OCI-LY7 (cell line): Measurements from ENCODE around the gene ASCC1. TPM values are rescaled to one million over a fixed set of nuclear protein-coding genes. Genes with fewer than 3 reads are reported as not detected.

Experiments
- BruUV-seq: library from RNA; stranded (reverse); fragments of 400-500 nt; replicated peaks from 2 replicates; lab custom pipeline; 2021; lab: Mats Ljungman, UMichigan
- CTCF ChIA-PET: fragments of 300-600 bp; sonication (Branson Sonifier 250); formaldehyde crosslinking; loops from one replicate; lab custom pipeline; 2022; ENCODE audit warnings: antibody characterized with exemption; ENCODE audit not compliant: unreplicated experiment; lab: Charles Lee
- POLR2A ChIA-PET: fragments of 300-600 bp; sonication (Branson Sonifier 250); formaldehyde crosslinking; loops from one replicate; lab custom pipeline; 2022; ENCODE audit warnings: antibody characterized with exemption; lab: Charles Lee
- DNase-seq: peaks from one replicate; pipeline ENCODE4 v3.0.0-alpha.2; 2015; ENCODE audit warnings: low spot score
- H2AFZ ChIP-seq: fragments of 200-600 bp; sonication (generic), shearing (Covaris generic); 2 replicates; pipeline ENCODE4 v1.6.1; 2014; ENCODE audit warnings: mild to moderate bottlenecking, antibody characterized with exemption, low read length, moderate library complexity
- H3K27ac ChIP-seq: fragments of 200-600 bp; sonication (generic); 2 replicates; pipeline ENCODE4 v1.5.1; 2014; ENCODE audit warnings: mixed run types, low read depth, mild to moderate bottlenecking, moderate library complexity, low read length, inconsistent platforms; ENCODE audit not compliant: poor library complexity, severe bottlenecking
- H3K36me3 ChIP-seq: fragments of 200-600 bp; sonication (generic); 2 replicates; pipeline ENCODE4 v1.6.1; 2014; ENCODE audit warnings: mild to moderate bottlenecking, antibody characterized with exemption, low read length, moderate library complexity, mixed read lengths; ENCODE audit not compliant: insufficient read depth
- H3K4me1 ChIP-seq: fragments of 200-600 bp; sonication (generic); 2 replicates; pipeline ENCODE4 v1.5.1; 2014; ENCODE audit warnings: mild to moderate bottlenecking, low read length; ENCODE audit not compliant: insufficient read depth, poor library complexity, severe bottlenecking
- H3K4me2 ChIP-seq: fragments of 200-600 bp; sonication (generic); 2 replicates; pipeline ENCODE4 v1.6.1; 2014; ENCODE audit warnings: mild to moderate bottlenecking, low read length
- H3K4me3 ChIP-seq: fragments of 200-600 bp; sonication (generic); 2 replicates; pipeline ENCODE4 v1.5.1; 2014; ENCODE audit warnings: mild to moderate bottlenecking, low read depth, low read length; ENCODE audit not compliant: poor library complexity, severe bottlenecking
- H3K79me2 ChIP-seq: fragments of 200-600 bp; sonication (generic); 2 replicates; pipeline ENCODE4 v1.6.1; 2016; ENCODE audit warnings: low read depth, mild to moderate bottlenecking, low read length, moderate library complexity, mixed read lengths; ENCODE audit not compliant: insufficient read depth
- H3K9me2 ChIP-seq: fragments of 200-600 bp; sonication (generic); 2 replicates; pipeline ENCODE4 v1.6.1; 2016; ENCODE audit warnings: mild to moderate bottlenecking, low read length, mixed read lengths; ENCODE audit not compliant: insufficient read depth
- H3K9me3 ChIP-seq: fragments of 200-600 bp; sonication (generic); 2 replicates; pipeline ENCODE4 v1.6.1; 2014; ENCODE audit warnings: mild to moderate bottlenecking, mixed run types, low read length, mixed read lengths
- H4K20me1 ChIP-seq: fragments of 200-600 bp; sonication (generic); 2 replicates; pipeline ENCODE4 v1.6.1; 2014; ENCODE audit warnings: mild to moderate bottlenecking, antibody characterized with exemption, low read length, moderate library complexity, mixed read lengths; ENCODE audit not compliant: insufficient read depth
- EZH2phosphoT487 ChIP-seq: fragments of 200-600 bp; sonication (generic); IDR thresholded peaks from 2 replicates; pipeline ENCODE4 v1.6.1; 2018; ENCODE audit warnings: low read depth, borderline replicate concordance, mild to moderate bottlenecking, mixed run types, antibody characterized with exemption, low read length, moderate library complexity, mixed read lengths
- intact Hi-C: fragments of 100-400 bp; cut with micrococcal nuclease; formaldehyde crosslinking; loops from one replicate; pipeline ENCODE4 v1.10.0; 2022; ENCODE audit not compliant: unreplicated experiment
- total RNA-seq, 2 experiments: library from RNA; depleted of rRNA in 1 of 2; stranded (reverse); fragments of >200 nt in 1 of 2; shearing (Covaris generic) in 1 of 2; gene quantifications; 2 replicates each; pipeline ENCODE4 v1.2.3, GENCODE V29; 2014 to 2022
- TF ChIP-seq, protein P1 (sequence below): fragments of 200-600 bp; sonication (generic); conservative IDR thresholded peaks from 2 replicates; pipeline ENCODE4 v1.5.1; 2014; ENCODE audit warnings: mild to moderate bottlenecking, antibody characterized with exemption, low read length, moderate library complexity, mixed read lengths

The ASCC1 gene
- total RNA-seq, 2 experiments from 2014 or later = 27.1 to 59.9 TPM

DNA sequence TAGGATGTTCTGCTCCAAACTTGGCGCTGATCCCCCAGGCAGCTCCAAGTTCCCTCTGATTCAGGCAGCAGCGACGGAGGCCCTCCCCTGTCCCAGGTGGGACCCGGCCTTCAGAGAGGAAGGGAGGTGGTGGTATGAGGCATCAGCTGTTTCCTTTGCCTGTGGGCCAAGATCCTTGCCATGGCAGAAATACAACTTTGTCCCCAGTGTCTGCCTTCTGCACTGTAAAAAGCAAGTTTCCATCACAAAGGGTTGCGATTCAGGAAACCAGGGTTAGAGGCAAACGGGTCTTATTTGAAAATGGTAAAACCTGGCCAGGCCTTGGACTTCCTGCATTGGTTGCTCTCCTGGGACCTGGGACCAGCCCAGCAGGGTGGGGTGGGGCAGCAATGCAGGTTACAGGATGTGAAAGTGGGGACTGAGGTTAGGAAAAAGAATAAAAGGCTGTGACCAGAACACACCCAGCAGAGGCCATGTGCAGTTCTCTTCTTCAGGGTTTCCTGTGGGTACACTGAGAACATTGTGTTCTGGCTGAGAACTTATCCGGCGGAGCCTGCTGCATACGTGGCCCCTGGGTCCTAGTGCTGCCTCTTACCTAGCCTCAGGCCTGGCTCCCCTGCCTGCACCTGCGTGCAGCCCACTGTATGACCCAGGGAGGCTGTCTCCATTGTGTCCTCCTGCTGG, 32.5 kb upstream of the ASCC1 start:
- Histone ChIP-seq H3K36me3 (no peaks in the 10 kb centered on the region), H3K9me2 (no peaks in the 10 kb centered on the region), H3K4me1 (peaks cover 59% of the 10 kb centered on the region), H3K4me2 (peak overlapping the region; percentile 73), H4K20me1 (no peaks in the 10 kb centered on the region), H3K27ac (peak overlapping the region; percentile 95), H2AFZ (peak overlapping the region; percentile 77; the same call in 1 of the 2 replicates), H3K4me3 (peak overlapping the region; percentile 57), H3K9me3 (no peaks in the 10 kb centered on the region), H3K79me2 (no peaks in the 10 kb centered on the region)
- CTCF ChIA-PET = interaction anchor here (0.7 to 1.5 kb wide), 4 partner anchors 28 to 170 kb away, joined by 3 to 4 read pairs (median 3); no protein-coding TSS in a partner anchor
- TF ChIP-seq, protein P1, sequence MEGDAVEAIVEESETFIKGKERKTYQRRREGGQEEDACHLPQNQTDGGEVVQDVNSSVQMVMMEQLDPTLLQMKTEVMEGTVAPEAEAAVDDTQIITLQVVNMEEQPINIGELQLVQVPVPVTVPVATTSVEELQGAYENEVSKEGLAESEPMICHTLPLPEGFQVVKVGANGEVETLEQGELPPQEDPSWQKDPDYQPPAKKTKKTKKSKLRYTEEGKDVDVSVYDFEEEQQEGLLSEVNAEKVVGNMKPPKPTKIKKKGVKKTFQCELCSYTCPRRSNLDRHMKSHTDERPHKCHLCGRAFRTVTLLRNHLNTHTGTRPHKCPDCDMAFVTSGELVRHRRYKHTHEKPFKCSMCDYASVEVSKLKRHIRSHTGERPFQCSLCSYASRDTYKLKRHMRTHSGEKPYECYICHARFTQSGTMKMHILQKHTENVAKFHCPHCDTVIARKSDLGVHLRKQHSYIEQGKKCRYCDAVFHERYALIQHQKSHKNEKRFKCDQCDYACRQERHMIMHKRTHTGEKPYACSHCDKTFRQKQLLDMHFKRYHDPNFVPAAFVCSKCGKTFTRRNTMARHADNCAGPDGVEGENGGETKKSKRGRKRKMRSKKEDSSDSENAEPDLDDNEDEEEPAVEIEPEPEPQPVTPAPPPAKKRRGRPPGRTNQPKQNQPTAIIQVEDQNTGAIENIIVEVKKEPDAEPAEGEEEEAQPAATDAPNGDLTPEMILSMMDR = no peak
- no peak for TF ChIP-seq EZH2phosphoT487
- BruUV-seq = TSS peak; percentile 96
- DNase-seq = peak; percentile 95
- intact Hi-C loops = loop anchor here (1.0 kb wide), 5 partner anchors 12 to 84 kb away; partner anchors contain the start of gene DDIT4
- POLR2A ChIA-PET = interaction anchor here (0.6 to 3.1 kb wide), 26 partner anchors 7 to 452 kb away, joined by 3 to 37 read pairs (median 4); partner anchors contain the start of genes ANAPC16, ASCC1 and DDIT4

DNA sequence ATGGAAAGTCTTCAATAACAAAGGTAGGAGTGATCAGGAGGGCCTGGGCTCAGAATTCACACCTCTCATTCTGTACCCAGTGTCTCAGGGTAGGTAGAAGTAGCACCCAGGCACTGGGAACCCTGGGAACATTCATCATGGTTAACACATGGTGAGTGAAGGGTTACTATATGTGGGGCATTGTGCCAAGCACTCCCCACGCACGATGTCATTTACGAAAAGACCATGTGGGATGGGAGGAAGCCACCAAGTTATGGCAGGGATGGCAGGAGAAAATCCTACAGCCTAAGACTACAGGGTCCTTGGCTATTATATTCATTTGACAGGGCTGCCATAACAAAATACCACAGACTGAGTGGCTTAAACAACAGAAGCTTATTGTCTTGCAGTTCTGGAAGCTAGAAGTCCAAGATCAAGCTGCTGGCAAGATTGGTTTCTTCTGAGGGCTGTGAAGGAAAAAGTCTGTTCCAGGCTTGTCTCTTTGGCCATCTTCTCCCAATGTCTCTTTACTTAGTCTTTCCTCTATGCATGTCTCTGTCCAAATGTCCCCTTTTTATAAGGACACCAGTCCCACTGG, 30.0 kb upstream of the ASCC1 start:
- CTCF ChIA-PET = no interaction called here
- DNase-seq = no peak
- H3K4me1 ChIP-seq = peaks cover 59% of the 10 kb centered on the region
- no peak overlapping the region for H3K4me3 ChIP-seq
- intact Hi-C loops = no loop called here
- H4K20me1 ChIP-seq = no peaks in the 10 kb centered on the region
- BruUV-seq = no TSS peak
- no peaks in the 10 kb centered on the region for H3K79me2 ChIP-seq
- H3K36me3 ChIP-seq = no peaks in the 10 kb centered on the region
- no peak overlapping the region for H3K27ac ChIP-seq
- H3K9me2 ChIP-seq = no peaks in the 10 kb centered on the region
- no peak for TF ChIP-seq EZH2phosphoT487
- TF ChIP-seq, protein P1 = no peak
- H2AFZ ChIP-seq = no peak overlapping the region
- POLR2A ChIA-PET = interaction anchor here (0.6 to 3.1 kb wide), 9 partner anchors 9 to 86 kb away, joined by 3 to 37 read pairs (median 4); partner anchors contain the start of gene DDIT4
- no peak overlapping the region for H3K4me2 ChIP-seq
- H3K9me3 ChIP-seq = no peaks in the 10 kb centered on the region
